ENCODE results near the gene KRT76. TPM values are rescaled to one million over a fixed set of nuclear protein-coding genes. Genes with fewer than 3 reads are reported as not detected.

The KRT76 gene
- total and polyA plus RNA-seq, 10 of the 15 experiments (the other 5 are each of a cell fraction or from before 2014, with no cell fraction given) = not detected

DNA sequence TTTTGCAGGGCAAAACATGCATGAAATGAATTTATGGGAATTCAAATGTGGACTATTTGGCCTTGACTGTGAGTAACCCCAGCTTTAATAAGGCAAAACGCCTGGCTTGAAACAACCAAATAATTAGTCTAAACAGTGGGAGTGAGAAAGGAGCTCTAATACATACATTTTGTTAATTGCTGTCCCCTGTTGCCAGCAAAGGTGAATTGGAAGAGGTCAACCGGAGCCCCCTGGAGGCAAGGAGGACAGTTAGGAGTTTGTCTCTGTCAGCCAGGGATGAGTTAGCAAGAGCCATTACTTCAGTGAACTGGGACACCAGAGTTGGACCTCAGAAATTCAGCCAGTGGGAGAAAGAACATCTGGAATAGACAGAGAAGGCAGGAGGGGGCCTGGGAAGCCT is 17.4 kb downstream of the KRT76 start:
- in situ Hi-C loops (cut with MboI) (no loop called here), intact Hi-C loops (cut with micrococcal nuclease; ENCODE audit: unreplicated experiment) (no loop called here)
- ChIA-PET POLR2A (no interaction called here), RAD21 (ENCODE audit: unreplicated experiment) (no interaction called here), CTCF (no interaction called here), SMC1A (ENCODE audit: uncharacterized antibody, unreplicated experiment) (interaction anchor here (1.1 kb wide), 1 partner anchor 79 kb away, joined by 3 read pairs; no protein-coding TSS in a partner anchor)
- WGBS (ENCODE audit: insufficient coverage, insufficient replicate concordance, low lambda C conversion rate, missing lambda C conversion rate) = 18% methylated on average over 2 of the region's 2 CpGs
- ATAC-seq (no peak), FAIRE-seq (no peak), DNase-seq (ENCODE audit: low read depth, low spot score) (no peak)
- H3K4me2 ChIP-seq (ENCODE audit: control insufficient read depth, insufficient read depth) = no peak overlapping the region
- no peak overlapping the region for H3K9ac ChIP-seq (ENCODE audit: control insufficient read depth, insufficient read depth, low read length)
- H3K36me3 ChIP-seq (ENCODE audit: control insufficient read depth in 2 of 2, insufficient read depth in 2 of 2, low read length in 1 of 2) = no peaks in the 10 kb centered on the region
- BruUV-seq (replicated peaks) = no TSS peak
- no peaks in the 10 kb centered on the region; a peak in 2 of 4 replicates for H3K27me3 ChIP-seq (replicated peaks in 1 of 2; ENCODE audit: control insufficient read depth in 2 of 2, insufficient read depth in 2 of 2, low read length in 1 of 2)
- H3K4me3 ChIP-seq = no peak overlapping the region
- no peak overlapping the region for H2AFZ ChIP-seq (ENCODE audit: control insufficient read depth, low read depth, low read length)
- no peak overlapping the region for H3K27ac ChIP-seq (ENCODE audit: control insufficient read depth, insufficient read depth)
- H3K4me1 ChIP-seq (ENCODE audit: control insufficient read depth, insufficient read depth, low read length) = no peaks in the 10 kb centered on the region
- H3K79me2 ChIP-seq (ENCODE audit: control insufficient read depth, insufficient read depth, low read length) = no peaks in the 10 kb centered on the region
- no peaks in the 10 kb centered on the region for H4K20me1 ChIP-seq (ENCODE audit: control insufficient read depth, insufficient read depth)
- no peaks in the 10 kb centered on the region; the same call in 2 of the 3 replicates for H3K9me3 ChIP-seq (replicated peaks; ENCODE audit: control insufficient read depth, insufficient read depth, low read length)
- no peak for TF ChIP-seq JUND (IDR thresholded peaks at IDR 0.05; ENCODE audit: low read depth, low read length)
- TF ChIP-seq MEF2A (IDR thresholded peaks at IDR 0.05; ENCODE audit: insufficient read depth, low read depth, low read length) = no peak
- TF ChIP-seq BMI1 (IDR thresholded peaks at IDR 0.05; ENCODE audit: borderline replicate concordance) = no peak
- no peak for TF ChIP-seq RAD51 (IDR thresholded peaks at IDR 0.05)
- TF ChIP-seq, protein P1, sequence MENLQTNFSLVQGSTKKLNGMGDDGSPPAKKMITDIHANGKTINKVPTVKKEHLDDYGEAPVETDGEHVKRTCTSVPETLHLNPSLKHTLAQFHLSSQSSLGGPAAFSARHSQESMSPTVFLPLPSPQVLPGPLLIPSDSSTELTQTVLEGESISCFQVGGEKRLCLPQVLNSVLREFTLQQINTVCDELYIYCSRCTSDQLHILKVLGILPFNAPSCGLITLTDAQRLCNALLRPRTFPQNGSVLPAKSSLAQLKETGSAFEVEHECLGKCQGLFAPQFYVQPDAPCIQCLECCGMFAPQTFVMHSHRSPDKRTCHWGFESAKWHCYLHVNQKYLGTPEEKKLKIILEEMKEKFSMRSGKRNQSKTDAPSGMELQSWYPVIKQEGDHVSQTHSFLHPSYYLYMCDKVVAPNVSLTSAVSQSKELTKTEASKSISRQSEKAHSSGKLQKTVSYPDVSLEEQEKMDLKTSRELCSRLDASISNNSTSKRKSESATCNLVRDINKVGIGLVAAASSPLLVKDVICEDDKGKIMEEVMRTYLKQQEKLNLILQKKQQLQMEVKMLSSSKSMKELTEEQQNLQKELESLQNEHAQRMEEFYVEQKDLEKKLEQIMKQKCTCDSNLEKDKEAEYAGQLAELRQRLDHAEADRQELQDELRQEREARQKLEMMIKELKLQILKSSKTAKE (IDR thresholded peaks at IDR 0.05; ENCODE audit: low read depth, poor library complexity, severe bottlenecking) = no peak
- TF ChIP-seq, protein P2, sequence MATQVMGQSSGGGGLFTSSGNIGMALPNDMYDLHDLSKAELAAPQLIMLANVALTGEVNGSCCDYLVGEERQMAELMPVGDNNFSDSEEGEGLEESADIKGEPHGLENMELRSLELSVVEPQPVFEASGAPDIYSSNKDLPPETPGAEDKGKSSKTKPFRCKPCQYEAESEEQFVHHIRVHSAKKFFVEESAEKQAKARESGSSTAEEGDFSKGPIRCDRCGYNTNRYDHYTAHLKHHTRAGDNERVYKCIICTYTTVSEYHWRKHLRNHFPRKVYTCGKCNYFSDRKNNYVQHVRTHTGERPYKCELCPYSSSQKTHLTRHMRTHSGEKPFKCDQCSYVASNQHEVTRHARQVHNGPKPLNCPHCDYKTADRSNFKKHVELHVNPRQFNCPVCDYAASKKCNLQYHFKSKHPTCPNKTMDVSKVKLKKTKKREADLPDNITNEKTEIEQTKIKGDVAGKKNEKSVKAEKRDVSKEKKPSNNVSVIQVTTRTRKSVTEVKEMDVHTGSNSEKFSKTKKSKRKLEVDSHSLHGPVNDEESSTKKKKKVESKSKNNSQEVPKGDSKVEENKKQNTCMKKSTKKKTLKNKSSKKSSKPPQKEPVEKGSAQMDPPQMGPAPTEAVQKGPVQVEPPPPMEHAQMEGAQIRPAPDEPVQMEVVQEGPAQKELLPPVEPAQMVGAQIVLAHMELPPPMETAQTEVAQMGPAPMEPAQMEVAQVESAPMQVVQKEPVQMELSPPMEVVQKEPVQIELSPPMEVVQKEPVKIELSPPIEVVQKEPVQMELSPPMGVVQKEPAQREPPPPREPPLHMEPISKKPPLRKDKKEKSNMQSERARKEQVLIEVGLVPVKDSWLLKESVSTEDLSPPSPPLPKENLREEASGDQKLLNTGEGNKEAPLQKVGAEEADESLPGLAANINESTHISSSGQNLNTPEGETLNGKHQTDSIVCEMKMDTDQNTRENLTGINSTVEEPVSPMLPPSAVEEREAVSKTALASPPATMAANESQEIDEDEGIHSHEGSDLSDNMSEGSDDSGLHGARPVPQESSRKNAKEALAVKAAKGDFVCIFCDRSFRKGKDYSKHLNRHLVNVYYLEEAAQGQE (IDR thresholded peaks at IDR 0.05; ENCODE audit: low read depth, low read length) = no peak
- TF ChIP-seq SMC3 (IDR thresholded peaks at IDR 0.05; ENCODE audit: borderline replicate concordance, low read length) = no peak
- TF ChIP-seq ASH2L (IDR thresholded peaks at IDR 0.05; ENCODE audit: borderline replicate concordance, low read depth) = no peak
- TF ChIP-seq MYB (IDR thresholded peaks at IDR 0.05; ENCODE audit: borderline replicate concordance, low read depth, low read length) = no peak
- no peak for TF ChIP-seq POLR2AphosphoS5 (IDR thresholded peaks at IDR 0.05; ENCODE audit: low read length)
- no peak for TF ChIP-seq PAX5 (IDR thresholded peaks at IDR 0.05; ENCODE audit: borderline replicate concordance, low read depth, low read length)
- no peak for TF ChIP-seq MYC (IDR thresholded peaks at IDR 0.05; ENCODE audit: insufficient read depth, insufficient read length, insufficient replicate concordance, low read length, severe bottlenecking)
- TF ChIP-seq, protein P3, sequence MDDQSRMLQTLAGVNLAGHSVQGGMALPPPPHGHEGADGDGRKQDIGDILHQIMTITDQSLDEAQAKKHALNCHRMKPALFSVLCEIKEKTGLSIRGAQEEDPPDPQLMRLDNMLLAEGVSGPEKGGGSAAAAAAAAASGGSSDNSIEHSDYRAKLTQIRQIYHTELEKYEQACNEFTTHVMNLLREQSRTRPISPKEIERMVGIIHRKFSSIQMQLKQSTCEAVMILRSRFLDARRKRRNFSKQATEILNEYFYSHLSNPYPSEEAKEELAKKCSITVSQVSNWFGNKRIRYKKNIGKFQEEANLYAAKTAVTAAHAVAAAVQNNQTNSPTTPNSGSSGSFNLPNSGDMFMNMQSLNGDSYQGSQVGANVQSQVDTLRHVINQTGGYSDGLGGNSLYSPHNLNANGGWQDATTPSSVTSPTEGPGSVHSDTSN (IDR thresholded peaks at IDR 0.05; ENCODE audit: insufficient replicate concordance, low read depth, low read length) = no peak
- TF ChIP-seq, protein P4, sequence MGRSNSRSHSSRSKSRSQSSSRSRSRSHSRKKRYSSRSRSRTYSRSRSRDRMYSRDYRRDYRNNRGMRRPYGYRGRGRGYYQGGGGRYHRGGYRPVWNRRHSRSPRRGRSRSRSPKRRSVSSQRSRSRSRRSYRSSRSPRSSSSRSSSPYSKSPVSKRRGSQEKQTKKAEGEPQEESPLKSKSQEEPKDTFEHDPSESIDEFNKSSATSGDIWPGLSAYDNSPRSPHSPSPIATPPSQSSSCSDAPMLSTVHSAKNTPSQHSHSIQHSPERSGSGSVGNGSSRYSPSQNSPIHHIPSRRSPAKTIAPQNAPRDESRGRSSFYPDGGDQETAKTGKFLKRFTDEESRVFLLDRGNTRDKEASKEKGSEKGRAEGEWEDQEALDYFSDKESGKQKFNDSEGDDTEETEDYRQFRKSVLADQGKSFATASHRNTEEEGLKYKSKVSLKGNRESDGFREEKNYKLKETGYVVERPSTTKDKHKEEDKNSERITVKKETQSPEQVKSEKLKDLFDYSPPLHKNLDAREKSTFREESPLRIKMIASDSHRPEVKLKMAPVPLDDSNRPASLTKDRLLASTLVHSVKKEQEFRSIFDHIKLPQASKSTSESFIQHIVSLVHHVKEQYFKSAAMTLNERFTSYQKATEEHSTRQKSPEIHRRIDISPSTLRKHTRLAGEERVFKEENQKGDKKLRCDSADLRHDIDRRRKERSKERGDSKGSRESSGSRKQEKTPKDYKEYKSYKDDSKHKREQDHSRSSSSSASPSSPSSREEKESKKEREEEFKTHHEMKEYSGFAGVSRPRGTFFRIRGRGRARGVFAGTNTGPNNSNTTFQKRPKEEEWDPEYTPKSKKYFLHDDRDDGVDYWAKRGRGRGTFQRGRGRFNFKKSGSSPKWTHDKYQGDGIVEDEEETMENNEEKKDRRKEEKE (IDR thresholded peaks at IDR 0.05) = no peak
- TF ChIP-seq NFIC (IDR thresholded peaks at IDR 0.05; ENCODE audit: low read depth, low read length) = no peak

All from GM12878 (cell line).